ENCODE results near the gene TARP. TPM values are rescaled to one million over a fixed set of nuclear protein-coding genes. Genes with fewer than 3 reads are reported as not detected.

The TARP gene

Small RNA genes within 50 kb of the gene (microRNA-seq; reads per million reads assigned to microRNA genes)
- gene TRGJ1 (ENCODE audit: insufficient read depth, insufficient read length): not detected
- gene TRGJ2 (ENCODE audit: insufficient read depth, insufficient read length): not detected
- gene TRGJP (ENCODE audit: insufficient read depth, insufficient read length): not detected
- not detected for gene TRGJP1 (ENCODE audit: insufficient read depth, insufficient read length)
- gene TRGJP2 (ENCODE audit: insufficient read depth, insufficient read length): not detected
- not detected for gene TRGVA (ENCODE audit: insufficient read depth, insufficient read length)

Small RNA genes within 50 kb of the gene (small RNA-seq; reads per million reads assigned to genes)
- gene TRGJ1 (0 reads per million in 5 experiments), gene TRGJ2 (0 reads per million in 5 experiments), gene TRGJP (0 reads per million in 5 experiments), gene TRGJP1 (0 reads per million in 5 experiments), gene TRGJP2 (0 reads per million in 5 experiments), gene TRGVA (0 reads per million in 5 experiments)

Other genes starting within 250 kb of the TARP start
- gene STARD3NL, start 95.4 kb downstream of the TARP start, total RNA-seq (2012; rRNA removed): 69.7 and 102 TPM in 2 replicates
- 46.5 and 51.6 TPM in 2 replicates for gene STARD3NL, start 95.4 kb downstream of the TARP start, polyA plus RNA-seq (2012; rRNA removed)